ENCODE measurements around the gene UBL4B.

DNA sequence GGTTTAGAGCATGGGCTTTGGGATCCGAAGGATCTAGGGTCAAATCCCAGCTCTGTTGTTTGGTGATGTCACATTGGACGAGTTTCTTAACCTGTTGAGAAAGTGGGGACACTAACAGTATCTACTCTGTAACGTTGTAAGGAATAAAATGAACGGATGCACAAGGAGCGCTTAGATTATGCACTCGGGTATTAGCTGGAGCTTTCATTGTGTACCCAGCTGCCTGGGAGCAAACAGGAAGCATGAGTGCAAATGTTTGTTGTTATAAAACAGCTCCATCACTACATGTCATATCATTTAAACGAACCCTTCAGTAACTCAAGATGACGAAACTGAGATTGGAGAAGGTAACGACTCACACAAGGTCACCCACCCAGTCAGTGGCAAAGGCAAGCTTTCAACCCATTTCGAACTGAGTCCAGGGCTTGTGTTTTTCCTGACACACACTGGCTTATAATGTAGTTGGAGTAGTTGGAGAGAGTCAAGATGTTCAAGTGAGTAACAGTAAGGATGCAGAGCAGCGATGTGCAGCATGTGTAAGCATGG is 21.9 kb downstream of the UBL4B start:
- TF ChIP-seq EZH2 (IDR thresholded peaks at IDR 0.05; ENCODE audit: borderline replicate concordance, low read length): no peak
- TF ChIP-seq, protein P1, sequence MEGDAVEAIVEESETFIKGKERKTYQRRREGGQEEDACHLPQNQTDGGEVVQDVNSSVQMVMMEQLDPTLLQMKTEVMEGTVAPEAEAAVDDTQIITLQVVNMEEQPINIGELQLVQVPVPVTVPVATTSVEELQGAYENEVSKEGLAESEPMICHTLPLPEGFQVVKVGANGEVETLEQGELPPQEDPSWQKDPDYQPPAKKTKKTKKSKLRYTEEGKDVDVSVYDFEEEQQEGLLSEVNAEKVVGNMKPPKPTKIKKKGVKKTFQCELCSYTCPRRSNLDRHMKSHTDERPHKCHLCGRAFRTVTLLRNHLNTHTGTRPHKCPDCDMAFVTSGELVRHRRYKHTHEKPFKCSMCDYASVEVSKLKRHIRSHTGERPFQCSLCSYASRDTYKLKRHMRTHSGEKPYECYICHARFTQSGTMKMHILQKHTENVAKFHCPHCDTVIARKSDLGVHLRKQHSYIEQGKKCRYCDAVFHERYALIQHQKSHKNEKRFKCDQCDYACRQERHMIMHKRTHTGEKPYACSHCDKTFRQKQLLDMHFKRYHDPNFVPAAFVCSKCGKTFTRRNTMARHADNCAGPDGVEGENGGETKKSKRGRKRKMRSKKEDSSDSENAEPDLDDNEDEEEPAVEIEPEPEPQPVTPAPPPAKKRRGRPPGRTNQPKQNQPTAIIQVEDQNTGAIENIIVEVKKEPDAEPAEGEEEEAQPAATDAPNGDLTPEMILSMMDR (IDR thresholded peaks at IDR 0.05; ENCODE audit: low read length): no peak

Measured in OCI-LY1 (cell line).